K562 (cell line): ENCODE data around the gene FLT1. TPM values are rescaled to one million over a fixed set of nuclear protein-coding genes. Genes with fewer than 3 reads are reported as not detected.
A peak's percentile ranks its signal among the peaks of the same experiment; 100 is the strongest.

Experiments used
- ATAC-seq: fragments of 200-7000 bp; cut with Tn5 transposase; 3 replicates; pipeline ENCODE4 v1.9.1; 2020; ENCODE audit warnings: moderate library complexity
- BruUV-seq: library from RNA; stranded (reverse); fragments of 400-500 nt; replicated peaks from 2 replicates; lab custom pipeline; 2021; lab: Mats Ljungman, UMichigan
- CTCF ChIA-PET: fragments of 300-600 bp; formaldehyde crosslinking; extraction: SDS; loops from one replicate; lab custom pipeline; 2021; ENCODE audit warnings: low intra/inter-chr PET ratio; lab: Yijun Ruan, JAX
- POLR2A ChIA-PET: fragments of 300-600, 350-650 bp; sonication (Branson Sonifier 250); formaldehyde crosslinking; extraction: SDS; loops from one replicate; lab custom pipeline; 2021; ENCODE audit warnings: antibody characterized with exemption, inconsistent platforms; lab: Yijun Ruan, JAX
- DNase-seq, 4 experiments: peaks; one replicate each; pipeline versions ENCODE4 v3.0.0 to v3.0.0-alpha.2; 2011 to 2018; ENCODE audit warnings: low spot score in 3 of 4, mixed read lengths in 3 of 4; ENCODE audit errors: extremely low read depth in 1 of 4
- FAIRE-seq: peaks from 2 replicates; lab custom pipeline; 2011; peaks lifted over from hg19 to GRCh38; lab: Jason Lieb, UNC
- H2AFZ ChIP-seq: 2 replicates; pipeline ENCODE4 v1.6.0; 2011; ENCODE audit warnings: low read depth, low read length, control low read depth, inconsistent platforms
- H3K27ac ChIP-seq: fragments of 200-600 bp; 3 replicates; pipeline ENCODE4 v1.8.0; 2011; ENCODE audit warnings: low read depth, mild to moderate bottlenecking, control low read depth, inconsistent platforms, low read length, moderate library complexity, mixed read lengths; ENCODE audit errors: extremely low read depth
- H3K27me3 ChIP-seq, 2 experiments: fragments of 300-600 bp in 1 of 2; 2 replicates in 1 of 2; 3 replicates in 1 of 2; pipeline versions ENCODE4 v1.6.0 to v1.8.0; 2011; ENCODE audit warnings: inconsistent platforms in 2 of 2, low read length in 2 of 2, mild to moderate bottlenecking in 1 of 2, mixed read lengths in 1 of 2, moderate library complexity in 1 of 2; ENCODE audit not compliant: control insufficient read depth in 2 of 2, insufficient read depth in 2 of 2
- H3K36me3 ChIP-seq: fragments of 300-600 bp; 3 replicates; pipeline ENCODE4 v1.8.0; 2011; ENCODE audit warnings: mild to moderate bottlenecking, low read length, inconsistent platforms; ENCODE audit not compliant: control insufficient read depth, insufficient read depth
- H3K4me1 ChIP-seq, 2 experiments: fragments of 200-600 bp in 1 of 2; replicated peaks in 1 of 2; 2 replicates in 1 of 2; 3 replicates in 1 of 2; pipeline versions ENCODE4 v1.5.1 to v1.8.0; 2011; ENCODE audit warnings: inconsistent platforms in 2 of 2, low read length in 2 of 2, mild to moderate bottlenecking in 1 of 2, mixed read lengths in 1 of 2, moderate library complexity in 1 of 2; ENCODE audit not compliant: control insufficient read depth in 2 of 2, insufficient read depth in 2 of 2
- H3K4me2 ChIP-seq: 2 replicates; pipeline ENCODE4 v1.6.1; 2011; ENCODE audit warnings: low read length, control low read depth, inconsistent platforms, mixed read lengths; ENCODE audit not compliant: insufficient read depth
- H3K4me3 ChIP-seq: fragments of 200-600 bp; sonication (generic), shearing (Covaris generic); 2 replicates; pipeline ENCODE4 v1.5.1; 2016; ENCODE audit warnings: control low read depth, inconsistent platforms
- H3K79me2 ChIP-seq: fragments of 200-600 bp; 3 replicates; pipeline ENCODE4 v1.8.0; 2011; ENCODE audit warnings: low read length, inconsistent platforms; ENCODE audit not compliant: control insufficient read depth, insufficient read depth
- H3K9ac ChIP-seq, 2 experiments: 2 replicates each; pipeline versions ENCODE4 v1.6.0 to v1.6.1; 2011; ENCODE audit warnings: low read depth in 2 of 2, low read length in 2 of 2, control low read depth in 1 of 2, inconsistent platforms in 1 of 2, mild to moderate bottlenecking in 1 of 2, mixed read lengths in 1 of 2; ENCODE audit not compliant: insufficient read depth in 1 of 2
- H3K9me1 ChIP-seq: one replicate; pipeline ENCODE4 v1.6.0; 2011; ENCODE audit warnings: inconsistent platforms, mild to moderate bottlenecking, low read length, moderate library complexity; ENCODE audit not compliant: control insufficient read depth, insufficient read depth
- H3K9me3 ChIP-seq: replicated peaks from 2 replicates; pipeline ENCODE4 v1.5.1; 2011; ENCODE audit warnings: low read depth, low read length, inconsistent platforms; ENCODE audit not compliant: control insufficient read depth, insufficient read depth
- H4K20me1 ChIP-seq: replicated peaks from 2 replicates; pipeline ENCODE4 v1.6.1; 2011; ENCODE audit warnings: low read length, inconsistent platforms, mixed read lengths; ENCODE audit not compliant: control insufficient read depth, insufficient read depth
- ADNP ChIP-seq: fragments of 200-800 bp; sonication (Bioruptor generic); IDR thresholded peaks from 2 replicates; pipeline ENCODE4 v1.6.1; 2016; ENCODE audit warnings: missing genetic modification characterization, missing compliant biosample characterization
- CREB5 ChIP-seq: fragments of 250-450 bp; sonication (Bioruptor Pico); IDR thresholded peaks from 2 replicates; pipeline ENCODE4 v1.5.0; 2020; ENCODE audit warnings: mild to moderate bottlenecking
- ETV6 ChIP-seq, 3 experiments: fragments of 150-350 bp in 1 of 3; sonication (generic) in 1 of 3; formaldehyde crosslinking in 1 of 3; IDR thresholded peaks; 2 replicates each; pipeline versions ENCODE4 v1.6.1 to v1.8.0; 2014 to 2022; ENCODE audit warnings: borderline replicate concordance in 2 of 3, low read depth in 2 of 3, antibody characterized with exemption in 1 of 3, low read length in 1 of 3, mild to moderate bottlenecking in 1 of 3, missing genetic modification reagents in 1 of 3
- EZH2 ChIP-seq: IDR thresholded peaks from 2 replicates; pipeline ENCODE4 v1.6.1; 2012; ENCODE audit warnings: low read depth, mild to moderate bottlenecking, inconsistent platforms, low read length, borderline replicate concordance
- MTF1 ChIP-seq: fragments of 250-450 bp; sonication (Bioruptor Pico); IDR thresholded peaks from 2 replicates; pipeline ENCODE4 v1.9.0; 2021; ENCODE audit warnings: moderate library complexity, mild to moderate bottlenecking, inconsistent platforms, borderline replicate concordance
- SRSF3 ChIP-seq: fragments of 200-400 bp; formaldehyde crosslinking; IDR thresholded peaks from 2 replicates; pipeline ENCODE4 v1.6.1; 2016; ENCODE audit warnings: mild to moderate bottlenecking, low read length, moderate library complexity; ENCODE audit not compliant: insufficient read depth
- ZBTB40 ChIP-seq, 2 experiments: fragments of 450-650 bp in 1 of 2; sonication (generic) in 1 of 2; formaldehyde crosslinking in 1 of 2; IDR thresholded peaks; 2 replicates each; pipeline versions ENCODE4 v1.7.1 to v1.9.0; 2016 to 2022; ENCODE audit warnings: inconsistent platforms in 1 of 2, mild to moderate bottlenecking in 1 of 2, missing genetic modification reagents in 1 of 2
- ZNF778 ChIP-seq: fragments of 450-650 bp; formaldehyde crosslinking; IDR thresholded peaks from 2 replicates; pipeline ENCODE4 v1.4.0; 2020; ENCODE audit warnings: mild to moderate bottlenecking, moderate library complexity
- WGBS: fragments of 100-300 bp; shearing (Covaris generic); methylation state at CpG from one replicate; pipeline ENCODE4 v1.1.6; 2016; ENCODE audit warnings: low coverage, mixed read lengths; ENCODE audit not compliant: insufficient coverage; ENCODE audit errors: missing lambda C conversion rate; 5-methylcytosine and 5-hydroxymethylcytosine counted together
- in situ Hi-C: fragments of 300-500 bp; cut with MboI; formaldehyde crosslinking; loops from 4 replicates; pipeline ENCODE4 v1.15.0; 2018; ENCODE audit warnings: inconsistent platforms, mixed read lengths
- intact Hi-C: fragments of 100-400 bp; cut with micrococcal nuclease; formaldehyde crosslinking; loops from 2 replicates; pipeline ENCODE4 v1.14.2; 2022
- polyA plus RNA-seq, 8 experiments: library from polyadenylated mRNA; depleted of rRNA in 4 of 8; stranded (reverse) in 5 of 8; unstranded in 3 of 8; fragments of >200 nt; fragmentation: Nextera tagmentation in 2 of 8; fragmentation: Illumina TruSeq in 1 of 8; extraction: Ambion mirVana in 2 of 8; extraction: Trizol in 1 of 8; gene quantifications; 2 replicates each; pipeline versions ENCODE4 v1.2.1 to v1.2.3, GENCODE V29; 2011 to 2014; ENCODE audit warnings: inconsistent platforms in 1 of 8, missing spikeins in 1 of 8
- total RNA-seq, 7 experiments: library from RNA; depleted of rRNA in 6 of 7; stranded (reverse); fragments of >200 nt in 6 of 7; fragmentation: Illumina TruSeq in 2 of 7; extraction: Trizol in 2 of 7; gene quantifications; 2 replicates each; pipeline versions ENCODE4 v1.2.1 to v1.2.3, GENCODE V29; 2011 to 2021; ENCODE audit warnings: low replicate concordance in 1 of 7

FLT1 gene
- total and polyA plus RNA-seq, 9 of the 15 experiments (the other 6 are each of a cell fraction or from before 2014, with no cell fraction given), result 0.01 to 2.0 (median 0.22) TPM

GRCh38 chr13:28385362-28385761 is 109.6 kb downstream of the FLT1 start:
- CTCF ChIA-PET, result no interaction called here
- POLR2A ChIA-PET, result interaction anchor here (1.9 kb wide), 1 partner anchor 11 kb away, joined by 5 read pairs; no protein-coding TSS in a partner anchor
- Histone ChIP-seq H3K4me2 (no peak overlapping the region), H3K27me3 (no peaks in the 10 kb centered on the region), H2AFZ (no peak overlapping the region), H3K27ac (no peak overlapping the region), H3K9me3 (no peaks in the 10 kb centered on the region), H3K4me3 (no peak overlapping the region), H3K79me2 (no peaks in the 10 kb centered on the region), H3K4me1 (no peaks in the 10 kb centered on the region; a peak in 2 of 5 replicates), H4K20me1 (no peaks in the 10 kb centered on the region), H3K9ac (no peak overlapping the region), H3K36me3 (no peaks in the 10 kb centered on the region), H3K9me1 (no peaks in the 10 kb centered on the region)
- WGBS, result 36% methylated on average over 1 of the region's 1 CpG
- BruUV-seq, result no TSS peak
- DNase-seq (no peak), ATAC-seq (no peak), FAIRE-seq (no peak)
- in situ Hi-C loops, result no loop called here
- intact Hi-C loops, result no loop called here
- TF ChIP-seq CREB5 (CRISPR knock-in tag), result no peak
- no peak for TF ChIP-seq ADNP
- TF ChIP-seq ZNF778 (CRISPR knock-in tag), result no peak
- TF ChIP-seq SRSF3, result no peak
- TF ChIP-seq MTF1 (CRISPR knock-in tag), result no peak
- TF ChIP-seq ETV6 (IDR thresholded peaks at IDR 0.05; ENCODE audit: borderline replicate concordance in 1 of 2, low read depth in 2 of 2, low read length in 1 of 2), result no peak
- TF ChIP-seq ETV6 (CRISPR knock-in tag; IDR thresholded peaks at IDR 0.05; ENCODE audit: borderline replicate concordance), result no peak
- TF ChIP-seq EZH2, result no peak
- TF ChIP-seq ZBTB40 (IDR thresholded peaks at IDR 0.05), result peak; percentile 83
- no peak for TF ChIP-seq ZBTB40 (CRISPR knock-in tag; IDR thresholded peaks at IDR 0.05)
